Subcutaneous adipose tissue (tissue), 4 donors: ENCODE results near the gene TNFRSF13B. TPM values are rescaled to one million over a fixed set of nuclear protein-coding genes. Genes with fewer than 3 reads are reported as not detected.

Experiments used
- CTCF ChIP-seq: fragments of 450-650 bp; IDR thresholded peaks from one replicate; pipeline ENCODE4 v1.5.1; 2016; ENCODE audit warnings: low read depth, mild to moderate bottlenecking, control low read depth, antibody characterized with exemption, moderate library complexity
- total RNA-seq, 4 donors: library from RNA; depleted of rRNA; stranded (reverse); fragments of >200 nt; gene quantifications; one replicate each; pipeline ENCODE4 v1.1.0, GENCODE V29; 2016

The TNFRSF13B gene
- total RNA-seq, 4 donors from 2014 or later, result not detected

GRCh38 chr17:16910341-16910740, 61.6 kb downstream of the TNFRSF13B start:
- TF ChIP-seq CTCF, result no peak

GRCh38 chr17:16909472-16910246, 62.3 kb downstream of the TNFRSF13B start:
- no peak for TF ChIP-seq CTCF

GRCh38 chr17:16908273-16908672, 63.6 kb downstream of the TNFRSF13B start:
- no peak for TF ChIP-seq CTCF

- TF ChIP-seq CTCF, result no peak
These were observed 65.2 kb downstream of the TNFRSF13B start for GRCh38 chr17:16906680-16907079.

- no peak for TF ChIP-seq CTCF
These were observed 66.2 kb downstream of the TNFRSF13B start for GRCh38 chr17:16905593-16906191.

GRCh38 chr17:16900288-16900882, 71.5 kb downstream of the TNFRSF13B start:
- no peak for TF ChIP-seq CTCF

GRCh38 chr17:16889088-16889465, 82.8 kb downstream of the TNFRSF13B start:
- TF ChIP-seq CTCF, result no peak
